ENCODE data around the gene FOXN3. TPM values are rescaled to one million over a fixed set of nuclear protein-coding genes. Genes with fewer than 3 reads are reported as not detected.

The FOXN3 gene
- polyA plus RNA-seq, 1 donor from 2014 or later, result 10.3 TPM

GRCh38 chr14:89298056-89298834, 118.8 kb downstream of the FOXN3 start:
- Histone ChIP-seq H3K9me3 (ENCODE audit: low read length) (no peaks in the 10 kb centered on the region), H3K4me3 (ENCODE audit: low read length) (no peak overlapping the region), H3K36me3 (ENCODE audit: insufficient read depth, low read length) (no peaks in the 10 kb centered on the region), H4K20me1 (ENCODE audit: insufficient read depth) (no peaks in the 10 kb centered on the region), H3F3A (ENCODE audit: insufficient read depth, low read length, poor library complexity, severe bottlenecking) (no peaks in the 10 kb centered on the region), H3K79me2 (replicated peaks; ENCODE audit: insufficient read depth, low read length) (no peaks in the 10 kb centered on the region), H3K9me2 (ENCODE audit: insufficient read depth, low read length) (no peaks in the 10 kb centered on the region), H3K27me3 (ENCODE audit: insufficient read depth, low read depth, low read length) (no peaks in the 10 kb centered on the region), H3K27ac (ENCODE audit: low read length) (no peak overlapping the region), H2AFZ (ENCODE audit: low read depth, low read length) (no peak overlapping the region), H3K4me2 (ENCODE audit: low read length) (no peak overlapping the region), H3K9ac (ENCODE audit: low read length) (no peak overlapping the region)
- TF ChIP-seq TAF1 (IDR thresholded peaks at IDR 0.05; ENCODE audit: low read depth) (no peak), MXI1 (conservative IDR thresholded peaks at IDR 0.05; ENCODE audit: poor library complexity, severe bottlenecking) (no peak)

DNA sequence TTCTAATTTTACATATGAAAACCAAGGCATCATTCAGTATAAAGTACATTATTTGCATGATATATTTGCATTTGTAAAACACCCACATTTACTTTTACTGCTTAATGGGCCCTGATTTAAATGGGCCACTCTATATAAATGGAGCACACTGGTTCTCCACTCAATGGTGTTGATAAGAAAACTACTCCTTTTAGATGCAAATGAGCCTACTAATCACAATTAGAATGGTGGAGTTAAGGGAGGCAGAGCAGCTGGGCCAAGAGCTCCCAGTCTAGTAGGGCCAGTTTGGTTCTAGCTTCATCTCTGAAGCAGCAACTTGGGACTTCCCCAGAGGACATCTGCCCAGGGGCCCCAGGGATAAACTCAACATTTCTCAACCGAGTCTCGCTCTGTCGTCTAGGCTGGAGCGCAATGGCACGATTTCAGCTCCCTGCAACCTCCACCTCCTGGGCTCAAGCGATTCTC, 120.7 kb downstream of the FOXN3 start:
- Histone ChIP-seq H3K9ac (ENCODE audit: low read length) (no peak overlapping the region), H3K36me3 (ENCODE audit: insufficient read depth, low read length) (no peaks in the 10 kb centered on the region), H3F3A (ENCODE audit: insufficient read depth, low read length, poor library complexity, severe bottlenecking) (no peaks in the 10 kb centered on the region), H3K27ac (ENCODE audit: low read length) (no peak overlapping the region), H3K27me3 (ENCODE audit: insufficient read depth, low read depth, low read length) (no peaks in the 10 kb centered on the region), H2AFZ (ENCODE audit: low read depth, low read length) (no peak overlapping the region), H3K9me3 (ENCODE audit: low read length) (no peaks in the 10 kb centered on the region), H4K20me1 (ENCODE audit: insufficient read depth) (no peaks in the 10 kb centered on the region), H3K79me2 (replicated peaks; ENCODE audit: insufficient read depth, low read length) (no peaks in the 10 kb centered on the region), H3K9me2 (ENCODE audit: insufficient read depth, low read length) (no peaks in the 10 kb centered on the region), H3K4me3 (ENCODE audit: low read length) (no peak overlapping the region), H3K4me2 (ENCODE audit: low read length) (no peak overlapping the region)
- TF ChIP-seq MXI1 (conservative IDR thresholded peaks at IDR 0.05; ENCODE audit: poor library complexity, severe bottlenecking) (no peak), POLR2AphosphoS5 (IDR thresholded peaks at IDR 0.05) (no peak), EZH2 (IDR thresholded peaks at IDR 0.05; ENCODE audit: borderline replicate concordance, insufficient read depth, low read length, poor library complexity, severe bottlenecking) (no peak), TAF1 (IDR thresholded peaks at IDR 0.05; ENCODE audit: low read depth) (no peak), EP300 (conservative IDR thresholded peaks at IDR 0.05; ENCODE audit: poor library complexity, severe bottlenecking) (no peak), REST (IDR thresholded peaks at IDR 0.05; ENCODE audit: borderline replicate concordance) (no peak), SMC3 (conservative IDR thresholded peaks at IDR 0.05; ENCODE audit: poor library complexity) (no peak), RAD21 (conservative IDR thresholded peaks at IDR 0.05) (no peak)
- TF ChIP-seq, protein P1, sequence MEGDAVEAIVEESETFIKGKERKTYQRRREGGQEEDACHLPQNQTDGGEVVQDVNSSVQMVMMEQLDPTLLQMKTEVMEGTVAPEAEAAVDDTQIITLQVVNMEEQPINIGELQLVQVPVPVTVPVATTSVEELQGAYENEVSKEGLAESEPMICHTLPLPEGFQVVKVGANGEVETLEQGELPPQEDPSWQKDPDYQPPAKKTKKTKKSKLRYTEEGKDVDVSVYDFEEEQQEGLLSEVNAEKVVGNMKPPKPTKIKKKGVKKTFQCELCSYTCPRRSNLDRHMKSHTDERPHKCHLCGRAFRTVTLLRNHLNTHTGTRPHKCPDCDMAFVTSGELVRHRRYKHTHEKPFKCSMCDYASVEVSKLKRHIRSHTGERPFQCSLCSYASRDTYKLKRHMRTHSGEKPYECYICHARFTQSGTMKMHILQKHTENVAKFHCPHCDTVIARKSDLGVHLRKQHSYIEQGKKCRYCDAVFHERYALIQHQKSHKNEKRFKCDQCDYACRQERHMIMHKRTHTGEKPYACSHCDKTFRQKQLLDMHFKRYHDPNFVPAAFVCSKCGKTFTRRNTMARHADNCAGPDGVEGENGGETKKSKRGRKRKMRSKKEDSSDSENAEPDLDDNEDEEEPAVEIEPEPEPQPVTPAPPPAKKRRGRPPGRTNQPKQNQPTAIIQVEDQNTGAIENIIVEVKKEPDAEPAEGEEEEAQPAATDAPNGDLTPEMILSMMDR (IDR thresholded peaks at IDR 0.05; ENCODE audit: poor library complexity, severe bottlenecking), result no peak

Data from neural cell (in vitro differentiated cells).